ENCODE results near the gene CSRNP3.

Gene CSRNP3

DNA sequence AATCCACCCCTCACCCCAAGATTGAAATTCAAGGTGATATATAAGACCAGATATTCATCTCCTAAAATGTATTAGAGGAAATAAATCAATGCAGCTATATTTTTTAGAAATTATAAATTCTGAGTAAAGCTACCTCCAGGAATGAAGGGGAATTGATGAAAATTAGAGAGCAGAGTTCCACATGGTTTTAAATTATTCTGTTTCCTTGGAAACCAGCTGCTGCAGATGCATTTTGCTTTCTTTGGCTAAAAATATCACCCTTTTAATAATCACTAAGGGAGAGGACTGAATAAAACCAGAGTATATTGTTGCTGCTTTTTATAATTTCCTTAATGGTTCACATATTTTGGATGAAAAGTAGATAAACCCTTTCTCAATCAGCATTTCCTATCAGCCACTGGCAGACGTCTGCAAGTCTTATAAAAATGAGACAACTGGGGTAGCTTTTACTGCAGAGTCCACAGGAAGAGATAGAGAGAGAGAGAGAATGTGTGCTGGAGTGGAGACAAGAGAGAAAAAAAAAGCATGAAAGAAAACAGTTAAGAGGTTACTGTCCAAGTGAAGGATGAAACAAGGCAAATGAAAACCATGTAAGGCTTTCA, 2.0 kb downstream of the CSRNP3 start:
- DNase-seq, result peak; percentile 25

- no peak for DNase-seq
Observed at GRCh38 chr2:165472922-165473321, 3.4 kb downstream of the CSRNP3 start.

GRCh38 chr2:165474619-165475276, 5.2 kb downstream of the CSRNP3 start:
- no peak for DNase-seq

DNA sequence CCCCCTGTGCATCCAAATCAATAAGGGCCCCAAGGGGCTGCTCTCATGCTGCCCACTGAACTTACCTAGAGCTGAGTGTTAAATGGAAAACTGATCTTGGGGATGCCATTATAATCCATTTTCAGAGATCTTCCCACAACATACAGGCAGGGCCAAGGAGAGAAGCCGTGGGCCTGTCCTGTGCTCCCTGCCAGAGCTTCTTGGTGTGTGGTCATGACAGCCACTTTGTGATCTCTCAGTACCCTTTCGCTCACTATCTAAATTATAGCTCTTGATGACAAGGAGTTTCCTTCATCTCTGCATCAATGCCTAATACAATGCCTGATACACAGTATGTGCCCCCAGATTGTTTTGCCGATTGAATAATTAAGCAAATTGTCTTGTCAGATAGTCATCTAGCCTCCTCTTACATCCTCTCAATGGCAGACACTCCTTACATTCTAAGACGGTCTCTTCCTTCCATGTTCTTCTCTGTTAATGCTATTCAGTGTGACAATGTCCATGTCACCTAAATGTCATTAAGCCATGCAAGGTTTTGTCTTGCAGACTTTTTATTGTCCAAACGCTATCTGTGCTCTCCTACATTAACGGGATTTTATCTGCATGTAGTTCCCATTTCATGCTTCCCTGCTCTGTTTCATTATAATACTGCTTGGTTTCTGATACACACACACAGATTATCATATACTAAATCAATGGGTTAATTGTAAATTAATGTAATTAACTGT, 5.9 kb downstream of the CSRNP3 start:
- no peak for DNase-seq

- no peak for DNase-seq
Observed at GRCh38 chr2:165479856-165480255, 10.4 kb downstream of the CSRNP3 start.

GRCh38 chr2:165494573-165494972, 25.1 kb downstream of the CSRNP3 start:
- no peak for DNase-seq

GRCh38 chr2:165497659-165498317, 28.3 kb downstream of the CSRNP3 start:
- no peak for DNase-seq

GRCh38 chr2:165499131-165499530, 29.6 kb downstream of the CSRNP3 start:
- no peak for DNase-seq

DNA sequence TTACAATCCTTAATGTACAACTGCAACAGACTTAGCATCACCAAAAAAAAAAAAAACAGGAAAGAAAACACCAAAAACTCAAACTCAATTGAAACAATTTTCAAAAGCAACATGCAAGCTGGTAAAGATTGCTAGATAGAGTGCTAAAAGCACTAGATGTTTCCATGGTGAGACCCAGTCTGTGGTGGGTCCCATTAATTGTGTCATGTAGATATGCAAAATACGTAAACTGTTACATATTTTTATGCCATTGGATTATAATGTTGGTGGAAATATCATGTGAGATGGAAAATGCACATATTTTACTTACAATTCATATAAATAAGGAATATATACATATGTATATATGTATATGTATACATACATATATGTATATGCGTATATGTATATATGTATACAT, 30.5 kb downstream of the CSRNP3 start:
- DNase-seq, result no peak

GRCh38 chr2:165500816-165501215, 31.3 kb downstream of the CSRNP3 start:
- DNase-seq, result no peak

GRCh38 chr2:165505514-165505913, 36.0 kb downstream of the CSRNP3 start:
- DNase-seq, result no peak

GRCh38 chr2:165508927-165509326, 39.4 kb downstream of the CSRNP3 start:
- DNase-seq, result no peak

DNA sequence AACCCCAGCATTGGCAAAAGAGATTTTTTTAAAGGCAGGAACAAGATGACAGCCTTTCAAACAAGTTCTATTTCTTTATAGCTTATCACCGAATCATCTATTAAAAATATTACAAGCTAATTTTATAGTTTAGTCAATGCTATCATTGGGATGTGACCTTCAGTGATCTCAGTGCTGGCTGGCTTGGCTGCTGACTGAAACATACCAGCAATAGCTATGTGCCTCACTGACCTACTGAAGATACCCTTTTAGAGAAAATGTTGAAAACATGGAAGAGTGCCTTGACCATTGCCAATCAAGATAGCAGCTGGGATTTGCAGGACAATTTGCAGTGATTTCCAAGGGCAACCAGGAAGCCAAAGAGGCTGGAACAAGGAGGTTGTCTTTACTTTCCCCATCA, 44.0 kb downstream of the CSRNP3 start:
- DNase-seq, result no peak

DNA sequence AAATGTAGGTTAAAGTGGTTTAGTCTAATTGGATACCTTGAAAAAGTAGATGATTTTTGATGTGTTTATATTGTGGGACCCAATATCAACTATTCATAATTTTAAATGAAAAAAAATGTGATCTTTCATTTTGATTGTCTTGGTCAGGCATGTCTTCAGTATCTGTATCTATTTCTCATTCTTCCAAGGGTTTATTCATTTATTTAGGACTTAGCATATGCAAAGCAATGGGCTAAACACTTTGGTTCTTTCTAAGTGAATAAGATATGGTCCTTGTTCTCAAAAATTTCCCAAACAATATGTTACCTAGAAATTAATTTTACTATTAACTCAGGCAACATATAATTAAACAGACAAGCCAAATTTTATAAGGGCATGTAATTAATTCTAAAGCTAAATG, 49.1 kb downstream of the CSRNP3 start:
- no peak for DNase-seq

- DNase-seq, result no peak
Observed at GRCh38 chr2:165522719-165523118, 53.2 kb downstream of the CSRNP3 start.

- no peak for DNase-seq
Observed at GRCh38 chr2:165524720-165525119, 55.2 kb downstream of the CSRNP3 start.

GRCh38 chr2:165528691-165529090, 59.2 kb downstream of the CSRNP3 start:
- no peak for DNase-seq

GRCh38 chr2:165529130-165529529, 59.6 kb downstream of the CSRNP3 start:
- no peak for DNase-seq

GRCh38 chr2:165533331-165533730, 63.8 kb downstream of the CSRNP3 start:
- no peak for DNase-seq

DNA sequence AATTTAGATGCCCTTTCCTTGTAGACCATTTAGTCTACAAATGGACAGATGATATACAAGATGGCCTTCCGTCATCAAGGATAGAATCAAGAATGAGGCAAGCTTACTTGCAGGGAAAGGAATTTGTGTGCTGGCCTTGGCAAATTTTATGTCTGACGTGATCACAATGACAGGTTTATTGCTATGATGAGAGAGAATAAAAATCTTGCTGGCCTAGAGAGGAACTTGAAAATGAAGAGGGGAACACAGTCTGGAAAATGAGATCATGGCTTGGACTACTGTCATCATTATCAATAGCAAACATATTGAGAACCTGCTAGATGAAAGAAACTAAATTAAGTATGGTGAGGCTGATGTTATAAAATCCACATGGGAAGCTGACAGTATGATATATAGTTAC, 66.0 kb downstream of the CSRNP3 start:
- no peak for DNase-seq

- DNase-seq, result no peak
Observed at GRCh38 chr2:165536851-165537499, 67.5 kb downstream of the CSRNP3 start.

GRCh38 chr2:165539985-165540384, 70.5 kb downstream of the CSRNP3 start:
- DNase-seq, result no peak

DNA sequence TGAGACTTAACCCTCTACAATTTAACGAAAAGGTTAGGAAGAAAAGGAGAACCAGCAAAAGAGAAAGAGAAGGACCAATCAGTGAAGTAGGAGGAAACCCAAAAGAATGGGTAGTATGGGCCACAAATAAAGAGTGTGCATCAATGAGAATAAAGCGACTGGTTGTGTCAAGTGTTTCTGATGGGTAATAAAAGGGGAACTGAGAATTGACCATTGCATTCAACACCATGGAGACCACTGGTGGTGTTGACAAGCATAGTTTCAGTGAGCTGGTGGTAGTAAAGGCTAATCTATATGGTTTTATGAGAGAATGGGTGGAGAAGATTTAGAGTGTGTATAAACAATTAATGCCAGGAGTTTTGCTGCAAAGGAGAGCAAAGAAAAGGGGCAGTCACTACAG, 75.4 kb downstream of the CSRNP3 start:
- no peak for DNase-seq

All from right kidney (tissue), 1 donor.